OCI-LY3 (cell line): ENCODE measurements around the gene DDX1.

Experiments used
- EZH2phosphoT487 ChIP-seq: fragments of 200-600 bp; shearing (Covaris generic); IDR thresholded peaks from 2 replicates; pipeline ENCODE4 v1.6.1; 2018; ENCODE audit warnings: antibody characterized with exemption, mixed run types, low read depth
- TF ChIP-seq, protein P1 (sequence below): fragments of 200-600, 300-600 bp; sonication (generic); IDR thresholded peaks from 2 replicates; pipeline ENCODE4 v1.5.1; 2014; ENCODE audit warnings: antibody characterized with exemption, low read length, low read depth

DNA sequence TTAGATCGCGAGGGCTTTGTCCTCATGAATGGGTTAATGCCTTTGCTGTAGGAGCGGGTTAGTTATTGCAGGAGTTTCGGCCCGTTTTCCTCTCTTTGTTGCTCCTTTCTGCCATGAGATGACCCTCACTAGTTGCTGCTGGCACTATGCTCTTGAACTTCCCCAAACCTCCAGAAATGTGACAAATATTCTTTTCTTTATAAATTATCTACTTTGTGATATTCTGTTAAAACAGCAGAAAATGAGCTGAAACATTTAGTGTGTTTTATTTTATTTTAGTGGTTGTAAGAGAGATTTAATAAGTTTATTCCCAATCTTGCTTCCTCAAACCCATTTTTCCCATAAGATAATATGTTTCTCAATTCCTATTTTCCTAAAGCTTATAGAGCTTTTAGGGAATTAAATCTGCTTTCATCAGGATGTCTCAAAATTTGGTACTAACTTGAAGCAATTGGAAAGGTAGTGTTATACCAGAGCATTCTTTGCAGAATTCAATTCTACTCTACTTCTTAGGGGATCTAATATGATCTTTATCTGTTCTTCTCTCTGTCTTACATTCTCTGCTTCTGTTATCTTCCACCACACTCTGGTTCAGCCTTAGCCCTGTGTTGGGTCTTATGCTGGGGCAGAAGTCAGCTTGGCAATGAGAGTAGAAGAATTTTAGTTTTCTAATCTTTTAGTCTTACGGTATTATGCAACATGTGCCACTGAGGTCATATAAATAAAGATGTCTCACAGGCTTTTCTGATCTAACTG, 23.1 kb downstream of the DDX1 start:
- TF ChIP-seq EZH2phosphoT487, result no peak
- TF ChIP-seq, protein P1, sequence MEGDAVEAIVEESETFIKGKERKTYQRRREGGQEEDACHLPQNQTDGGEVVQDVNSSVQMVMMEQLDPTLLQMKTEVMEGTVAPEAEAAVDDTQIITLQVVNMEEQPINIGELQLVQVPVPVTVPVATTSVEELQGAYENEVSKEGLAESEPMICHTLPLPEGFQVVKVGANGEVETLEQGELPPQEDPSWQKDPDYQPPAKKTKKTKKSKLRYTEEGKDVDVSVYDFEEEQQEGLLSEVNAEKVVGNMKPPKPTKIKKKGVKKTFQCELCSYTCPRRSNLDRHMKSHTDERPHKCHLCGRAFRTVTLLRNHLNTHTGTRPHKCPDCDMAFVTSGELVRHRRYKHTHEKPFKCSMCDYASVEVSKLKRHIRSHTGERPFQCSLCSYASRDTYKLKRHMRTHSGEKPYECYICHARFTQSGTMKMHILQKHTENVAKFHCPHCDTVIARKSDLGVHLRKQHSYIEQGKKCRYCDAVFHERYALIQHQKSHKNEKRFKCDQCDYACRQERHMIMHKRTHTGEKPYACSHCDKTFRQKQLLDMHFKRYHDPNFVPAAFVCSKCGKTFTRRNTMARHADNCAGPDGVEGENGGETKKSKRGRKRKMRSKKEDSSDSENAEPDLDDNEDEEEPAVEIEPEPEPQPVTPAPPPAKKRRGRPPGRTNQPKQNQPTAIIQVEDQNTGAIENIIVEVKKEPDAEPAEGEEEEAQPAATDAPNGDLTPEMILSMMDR, result no peak
